GM21390 (cell line): ENCODE data around the gene C1orf226.

Source experiments
- ATAC-seq: cut with Tn5 transposase; IDR thresholded peaks from one replicate; pipeline ENCODE4 v1.9.1; 2021; ENCODE audit not compliant: unreplicated experiment

C1orf226 gene

GRCh38 chr1:162365284-162366020, 16.1 kb upstream of the C1orf226 start:
- no peak for ATAC-seq

DNA sequence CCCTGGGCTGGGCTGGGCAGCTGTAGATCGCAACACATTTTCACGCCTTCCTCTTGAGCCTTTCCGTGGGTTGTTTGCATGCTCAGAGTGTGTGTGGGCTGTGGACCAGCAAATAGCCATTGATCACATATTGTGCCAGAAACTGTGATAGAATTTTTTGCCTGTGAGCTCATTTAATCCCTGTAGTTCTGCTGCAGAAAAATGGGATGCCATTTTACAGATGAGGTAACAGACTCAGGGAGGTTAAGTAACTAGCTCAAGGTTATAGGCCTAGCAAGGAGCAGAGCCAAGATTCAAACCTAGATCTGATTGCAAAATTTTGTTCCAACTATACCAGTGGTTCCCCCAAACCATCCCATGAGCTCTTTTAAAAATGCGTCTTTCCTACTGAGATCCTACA, 15.4 kb upstream of the C1orf226 start:
- ATAC-seq = no peak

- no peak for ATAC-seq
Observed at GRCh38 chr1:162366671-162367070, 14.9 kb upstream of the C1orf226 start.

GRCh38 chr1:162367073-162367472, 14.5 kb upstream of the C1orf226 start:
- ATAC-seq = no peak

DNA sequence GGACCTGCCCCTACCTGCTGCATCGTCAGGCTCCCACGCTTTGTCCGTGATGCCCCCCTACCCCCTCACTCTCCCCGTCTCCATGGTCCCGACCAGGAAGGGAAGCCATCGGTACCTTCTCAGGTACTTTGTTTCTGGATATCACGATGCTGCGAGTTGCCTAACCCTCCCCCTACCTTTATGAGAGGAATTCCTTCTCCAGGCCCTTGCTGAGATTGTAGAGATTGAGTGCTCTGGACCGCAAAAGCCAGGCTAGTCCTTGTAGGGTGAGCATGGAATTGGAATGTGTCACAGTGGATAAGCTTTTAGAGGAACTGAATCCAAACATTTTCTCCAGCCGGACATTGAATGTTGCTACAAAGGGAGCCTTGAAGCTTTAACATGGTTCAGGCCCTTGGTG, 13.8 kb upstream of the C1orf226 start:
- ATAC-seq = no peak

DNA sequence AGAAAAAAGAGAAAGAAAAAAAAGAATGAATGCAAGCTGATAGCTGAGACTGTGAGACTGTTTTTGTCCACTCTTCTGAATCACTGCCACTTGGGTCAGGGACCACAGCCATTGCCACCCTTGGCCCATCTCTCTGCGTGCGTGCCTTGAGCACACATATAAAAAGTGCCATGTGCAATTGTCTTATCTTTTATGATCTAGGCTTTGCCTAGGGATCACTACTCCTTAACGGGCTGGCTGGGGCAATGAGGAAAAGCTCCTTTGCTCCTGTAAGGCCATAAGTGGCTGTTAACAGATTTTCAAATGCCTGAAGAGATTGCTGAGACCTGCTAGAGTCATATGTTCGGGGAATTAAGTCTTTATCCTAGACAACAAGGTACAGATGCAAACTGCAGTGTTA, 13.1 kb upstream of the C1orf226 start:
- ATAC-seq = no peak

DNA sequence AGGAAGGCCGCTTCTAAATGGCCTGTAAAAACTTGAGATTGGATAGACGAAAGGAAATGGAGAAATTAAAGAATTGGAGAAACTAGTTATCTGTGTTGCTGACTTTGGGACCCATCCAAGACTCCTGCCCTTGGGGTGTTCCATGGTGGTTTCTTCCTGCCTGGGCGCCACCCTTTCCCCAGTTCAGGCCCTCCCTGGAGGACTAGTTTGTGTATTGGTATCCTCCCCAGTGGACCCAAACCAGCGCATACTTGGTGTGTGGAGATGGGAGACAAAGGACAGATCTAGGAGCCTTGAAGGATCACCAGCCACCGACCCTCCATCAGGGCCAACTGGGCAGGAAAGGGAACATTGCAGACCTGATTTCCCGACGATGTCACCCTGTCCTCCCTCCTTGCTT, 12.0 kb upstream of the C1orf226 start:
- ATAC-seq = no peak

DNA sequence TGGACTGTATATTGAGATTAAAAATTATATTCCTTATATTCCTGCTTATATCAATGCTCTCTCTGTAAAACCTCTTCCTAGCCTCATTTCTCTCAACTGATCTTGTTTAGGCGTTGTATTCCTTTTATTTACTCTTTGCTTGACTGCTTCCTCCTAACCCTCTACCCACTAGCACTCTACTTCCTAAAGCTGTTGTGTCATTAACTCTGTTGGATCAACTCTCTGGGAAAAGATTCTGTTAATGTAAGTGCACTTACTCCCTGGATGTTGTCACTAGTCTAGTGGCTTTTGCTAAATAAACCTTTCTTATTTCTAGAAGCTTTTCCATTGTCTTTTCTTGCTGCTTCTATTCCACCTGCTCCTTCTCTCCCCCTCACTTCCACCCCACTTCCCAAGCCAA, 11.4 kb upstream of the C1orf226 start:
- ATAC-seq = no peak

DNA sequence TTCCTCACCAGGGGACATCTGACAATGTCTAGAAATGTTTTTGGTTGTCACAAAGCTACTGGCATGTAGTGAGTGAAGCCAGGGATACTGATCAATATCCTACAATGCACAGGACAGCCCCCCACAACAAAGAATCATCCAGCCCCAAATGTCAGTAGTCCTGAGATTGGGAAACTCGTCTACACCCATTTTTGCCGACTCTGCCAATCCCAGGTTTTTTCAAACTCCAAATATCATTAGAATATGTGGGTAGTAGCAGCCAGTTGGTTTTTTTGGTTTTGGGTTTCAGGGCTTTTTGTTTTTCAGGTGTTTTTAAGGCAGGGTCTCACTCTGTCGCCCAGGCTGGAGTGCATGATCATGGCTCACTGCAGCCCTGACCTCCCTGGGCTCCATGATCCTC, 10.8 kb upstream of the C1orf226 start:
- ATAC-seq = no peak

DNA sequence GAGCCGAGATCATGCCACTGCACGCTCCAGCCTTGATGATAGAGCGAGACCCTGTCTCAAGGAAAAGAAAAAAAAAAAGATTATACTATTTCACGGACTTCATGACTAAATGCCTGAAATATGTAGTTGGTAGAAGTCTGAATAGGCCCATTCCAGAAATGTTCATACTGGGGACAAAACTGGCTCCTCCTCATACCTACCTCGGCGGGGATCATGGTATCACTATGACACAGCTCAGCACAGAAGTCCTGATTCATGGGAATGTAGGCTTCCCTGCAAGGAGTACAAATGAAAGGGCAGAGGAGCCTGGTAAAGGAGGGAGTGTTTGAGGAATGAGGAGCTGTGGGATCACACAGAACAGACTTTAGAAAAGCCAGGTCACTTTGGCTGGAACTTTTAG, 9.9 kb upstream of the C1orf226 start:
- ATAC-seq = no peak

DNA sequence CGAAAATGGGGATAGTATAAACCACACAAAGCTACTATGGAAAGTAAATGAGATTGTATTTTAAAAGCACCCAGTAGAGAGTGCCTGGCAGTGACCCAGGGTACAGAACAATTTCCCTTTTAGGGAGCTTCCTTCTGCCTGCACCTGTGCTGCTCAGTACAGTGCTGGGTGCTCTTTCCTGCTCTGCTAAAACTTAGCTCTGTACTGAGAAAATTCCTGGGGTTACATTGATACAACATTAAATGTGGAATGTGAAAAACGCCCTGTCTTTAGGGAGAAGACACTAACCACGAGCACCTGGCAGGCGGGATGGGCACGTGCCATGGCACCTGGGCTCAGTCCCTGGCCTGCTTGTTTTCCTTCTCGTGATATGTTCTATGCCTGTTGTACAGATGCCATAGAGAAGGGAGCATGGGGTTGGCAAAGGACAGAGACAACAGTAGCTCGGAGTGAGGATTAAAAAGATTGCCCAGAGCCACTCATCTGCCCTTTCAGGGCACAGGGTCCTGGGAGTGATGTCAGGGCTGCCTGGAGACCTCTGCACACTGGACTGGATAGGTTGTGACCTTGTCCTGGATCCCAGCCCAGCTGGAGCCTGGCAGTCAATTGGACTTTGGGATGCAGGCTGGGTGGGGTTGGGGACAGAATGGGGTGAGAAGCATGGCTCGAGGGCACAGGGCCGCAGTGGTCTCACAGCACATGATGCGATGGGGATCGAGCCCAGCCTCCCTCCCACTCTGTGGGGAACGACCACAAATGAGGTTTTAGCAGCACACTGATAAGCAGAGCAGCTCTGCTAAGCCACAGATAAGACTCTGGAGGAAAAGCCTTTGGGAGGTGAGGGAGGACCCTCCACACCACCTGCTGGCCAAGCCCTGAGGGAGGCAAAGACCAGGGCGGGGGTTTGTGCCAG, 9.1 kb upstream of the C1orf226 start:
- no peak for ATAC-seq

DNA sequence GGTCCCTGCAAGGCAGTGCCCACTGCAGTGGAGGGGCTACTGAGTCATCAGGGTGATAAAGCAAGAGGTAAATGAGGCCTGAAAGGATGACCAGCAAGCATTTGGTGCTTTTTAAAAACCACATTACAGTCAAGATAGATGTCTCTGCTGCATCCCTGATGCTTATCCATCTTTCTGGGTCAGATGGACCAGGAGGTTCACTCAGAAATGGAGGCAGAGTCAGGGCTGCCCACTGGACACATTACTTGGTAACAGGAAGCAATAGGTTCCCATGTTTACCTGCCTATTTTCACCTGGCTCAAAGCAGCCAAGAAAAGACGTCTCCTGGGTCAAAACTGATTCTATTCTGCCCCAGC, 8.5 kb upstream of the C1orf226 start:
- ATAC-seq = no peak

- no peak for ATAC-seq
Observed at GRCh38 chr1:162373541-162374260, 7.8 kb upstream of the C1orf226 start.

GRCh38 chr1:162374406-162374805, 7.1 kb upstream of the C1orf226 start:
- no peak for ATAC-seq

GRCh38 chr1:162375463-162375862, 6.1 kb upstream of the C1orf226 start:
- ATAC-seq = no peak

GRCh38 chr1:162376691-162377090, 4.8 kb upstream of the C1orf226 start, which contains the start of gene SPATA46:
Gene SPATA46 (minus strand): TSS chr1:162376854. CDS start chr1:162376790, 64 bp downstream.
- ATAC-seq = no peak

DNA sequence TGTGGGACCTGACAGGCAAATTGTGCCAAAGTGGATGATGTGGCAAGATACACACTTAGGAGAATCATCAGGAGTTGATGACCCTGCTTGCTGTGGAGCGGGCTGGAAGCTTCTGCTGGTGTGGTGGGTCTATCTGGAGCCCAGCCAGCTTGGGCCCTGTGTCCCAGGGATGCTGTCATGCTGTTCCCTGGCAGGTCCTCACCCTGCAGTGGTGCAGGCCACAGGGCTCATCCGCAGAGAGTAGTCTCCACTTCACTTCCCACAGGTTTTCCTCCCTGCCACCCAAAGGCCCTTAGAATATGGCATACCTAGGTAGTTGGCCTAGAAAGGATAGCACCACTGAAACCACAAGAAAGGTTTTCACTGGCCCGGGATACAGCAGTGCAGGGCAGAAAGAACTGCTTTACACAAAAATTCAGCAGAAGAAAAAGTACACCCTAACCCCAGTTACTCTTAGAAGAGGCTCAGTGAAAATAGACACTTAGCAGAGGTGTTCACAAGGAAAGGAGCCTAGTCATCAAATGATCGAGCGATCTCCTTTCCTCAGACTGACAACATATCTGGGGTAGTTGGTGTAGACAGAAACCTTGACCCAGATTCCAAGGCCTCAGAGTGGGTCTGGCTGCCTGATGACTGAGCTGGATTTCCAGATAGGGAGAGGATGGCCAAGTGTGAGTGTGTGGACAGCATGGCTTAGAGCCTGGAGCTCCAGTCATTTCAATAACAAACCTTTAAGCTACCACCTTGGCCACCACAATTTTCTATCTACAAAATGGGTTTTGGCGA, 1.3 kb upstream of the C1orf226 start:
- ATAC-seq = no peak

DNA sequence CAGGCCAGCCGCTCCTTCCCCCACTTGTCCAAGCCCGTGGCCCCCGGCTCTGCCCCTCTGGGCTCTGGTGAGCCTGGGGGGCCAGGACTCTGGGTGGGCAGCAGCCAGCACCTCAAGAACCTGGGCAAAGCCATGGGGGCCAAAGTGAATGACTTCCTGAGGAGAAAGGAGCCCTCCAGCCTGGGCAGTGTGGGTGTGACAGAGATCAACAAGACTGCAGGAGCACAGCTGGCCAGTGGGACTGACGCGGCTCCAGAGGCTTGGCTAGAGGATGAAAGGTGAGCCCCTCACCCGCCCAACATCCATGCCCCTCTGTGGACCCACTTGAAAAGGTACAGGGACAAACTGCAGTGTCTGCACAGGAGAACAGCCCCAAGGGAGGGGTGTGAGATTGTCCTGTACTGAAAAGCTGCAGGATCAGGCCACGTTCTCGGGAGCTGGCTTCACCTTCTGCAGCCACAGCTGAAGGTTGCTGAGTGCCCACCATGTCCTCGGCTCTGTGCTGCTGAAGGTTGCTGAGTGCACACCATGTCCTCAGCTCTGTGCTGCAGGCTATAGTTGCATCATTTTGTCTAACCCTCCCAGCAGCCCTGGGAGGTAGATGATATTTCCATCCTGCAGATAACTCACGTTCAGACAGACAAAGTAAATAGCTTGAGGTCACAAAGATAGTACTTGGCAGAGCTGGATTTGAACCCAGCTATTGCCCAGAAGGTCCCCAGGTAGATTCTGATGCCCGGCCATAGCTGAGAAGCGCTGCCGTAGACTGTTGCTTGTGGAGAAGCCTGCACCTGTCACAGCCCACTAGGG, 618 bp downstream of the C1orf226 start:
- no peak for ATAC-seq

DNA sequence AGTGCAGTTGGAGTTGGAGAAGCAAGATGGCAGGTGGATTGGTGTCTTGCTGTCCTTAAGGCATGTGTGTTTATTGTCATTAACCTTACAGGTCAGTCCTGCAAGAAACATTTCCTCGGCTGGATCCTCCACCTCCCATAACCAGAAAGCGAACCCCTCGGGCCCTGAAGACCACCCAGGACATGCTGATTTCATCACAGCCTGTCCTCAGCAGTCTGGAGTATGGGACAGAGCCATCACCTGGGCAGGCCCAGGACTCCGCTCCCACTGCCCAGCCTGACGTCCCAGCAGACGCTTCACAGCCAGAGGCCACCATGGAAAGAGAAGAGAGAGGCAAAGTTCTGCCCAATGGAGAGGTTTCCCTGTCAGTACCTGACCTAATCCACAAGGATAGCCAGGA, 1.6 kb downstream of the C1orf226 start:
- no peak for ATAC-seq

- ATAC-seq = no peak
Observed at GRCh38 chr1:162383516-162383915, 2.0 kb downstream of the C1orf226 start.
